OCI-LY7 (cell line): Measurements from ENCODE around the gene FIGN. TPM values are rescaled to one million over a fixed set of nuclear protein-coding genes. Genes with fewer than 3 reads are reported as not detected.

Experiments
- BruUV-seq: library from RNA; stranded (reverse); fragments of 400-500 nt; replicated peaks from 2 replicates; lab custom pipeline; 2021; lab: Mats Ljungman, UMichigan
- CTCF ChIA-PET: fragments of 300-600 bp; sonication (Branson Sonifier 250); formaldehyde crosslinking; loops from one replicate; lab custom pipeline; 2022; ENCODE audit warnings: antibody characterized with exemption; ENCODE audit not compliant: unreplicated experiment; lab: Charles Lee
- POLR2A ChIA-PET: fragments of 300-600 bp; sonication (Branson Sonifier 250); formaldehyde crosslinking; loops from one replicate; lab custom pipeline; 2022; ENCODE audit warnings: antibody characterized with exemption; lab: Charles Lee
- DNase-seq: peaks from one replicate; pipeline ENCODE4 v3.0.0-alpha.2; 2015; ENCODE audit warnings: low spot score
- H2AFZ ChIP-seq: fragments of 200-600 bp; sonication (generic), shearing (Covaris generic); 2 replicates; pipeline ENCODE4 v1.6.1; 2014; ENCODE audit warnings: mild to moderate bottlenecking, antibody characterized with exemption, low read length, moderate library complexity
- H3K27ac ChIP-seq: fragments of 200-600 bp; sonication (generic); 2 replicates; pipeline ENCODE4 v1.5.1; 2014; ENCODE audit warnings: mixed run types, low read depth, mild to moderate bottlenecking, moderate library complexity, low read length, inconsistent platforms; ENCODE audit not compliant: poor library complexity, severe bottlenecking
- H3K36me3 ChIP-seq: fragments of 200-600 bp; sonication (generic); 2 replicates; pipeline ENCODE4 v1.6.1; 2014; ENCODE audit warnings: mild to moderate bottlenecking, antibody characterized with exemption, low read length, moderate library complexity, mixed read lengths; ENCODE audit not compliant: insufficient read depth
- H3K4me1 ChIP-seq: fragments of 200-600 bp; sonication (generic); 2 replicates; pipeline ENCODE4 v1.5.1; 2014; ENCODE audit warnings: mild to moderate bottlenecking, low read length; ENCODE audit not compliant: insufficient read depth, poor library complexity, severe bottlenecking
- H3K4me2 ChIP-seq: fragments of 200-600 bp; sonication (generic); 2 replicates; pipeline ENCODE4 v1.6.1; 2014; ENCODE audit warnings: mild to moderate bottlenecking, low read length
- H3K4me3 ChIP-seq: fragments of 200-600 bp; sonication (generic); 2 replicates; pipeline ENCODE4 v1.5.1; 2014; ENCODE audit warnings: mild to moderate bottlenecking, low read depth, low read length; ENCODE audit not compliant: poor library complexity, severe bottlenecking
- H3K79me2 ChIP-seq: fragments of 200-600 bp; sonication (generic); 2 replicates; pipeline ENCODE4 v1.6.1; 2016; ENCODE audit warnings: low read depth, mild to moderate bottlenecking, low read length, moderate library complexity, mixed read lengths; ENCODE audit not compliant: insufficient read depth
- H3K9me2 ChIP-seq: fragments of 200-600 bp; sonication (generic); 2 replicates; pipeline ENCODE4 v1.6.1; 2016; ENCODE audit warnings: mild to moderate bottlenecking, low read length, mixed read lengths; ENCODE audit not compliant: insufficient read depth
- H3K9me3 ChIP-seq: fragments of 200-600 bp; sonication (generic); 2 replicates; pipeline ENCODE4 v1.6.1; 2014; ENCODE audit warnings: mild to moderate bottlenecking, mixed run types, low read length, mixed read lengths
- H4K20me1 ChIP-seq: fragments of 200-600 bp; sonication (generic); 2 replicates; pipeline ENCODE4 v1.6.1; 2014; ENCODE audit warnings: mild to moderate bottlenecking, antibody characterized with exemption, low read length, moderate library complexity, mixed read lengths; ENCODE audit not compliant: insufficient read depth
- CTCF ChIP-seq: fragments of 200-600 bp; sonication (generic); conservative IDR thresholded peaks from 2 replicates; pipeline ENCODE4 v1.5.1; 2014; ENCODE audit warnings: mild to moderate bottlenecking, antibody characterized with exemption, low read length, moderate library complexity, mixed read lengths
- EZH2phosphoT487 ChIP-seq: fragments of 200-600 bp; sonication (generic); IDR thresholded peaks from 2 replicates; pipeline ENCODE4 v1.6.1; 2018; ENCODE audit warnings: low read depth, borderline replicate concordance, mild to moderate bottlenecking, mixed run types, antibody characterized with exemption, low read length, moderate library complexity, mixed read lengths
- intact Hi-C: fragments of 100-400 bp; cut with micrococcal nuclease; formaldehyde crosslinking; loops from one replicate; pipeline ENCODE4 v1.10.0; 2022; ENCODE audit not compliant: unreplicated experiment
- total RNA-seq, 2 experiments: library from RNA; depleted of rRNA in 1 of 2; stranded (reverse); fragments of >200 nt in 1 of 2; shearing (Covaris generic) in 1 of 2; gene quantifications; 2 replicates each; pipeline ENCODE4 v1.2.3, GENCODE V29; 2014 to 2022

FIGN gene
- total RNA-seq, 2 experiments from 2014 or later, result not detected

DNA sequence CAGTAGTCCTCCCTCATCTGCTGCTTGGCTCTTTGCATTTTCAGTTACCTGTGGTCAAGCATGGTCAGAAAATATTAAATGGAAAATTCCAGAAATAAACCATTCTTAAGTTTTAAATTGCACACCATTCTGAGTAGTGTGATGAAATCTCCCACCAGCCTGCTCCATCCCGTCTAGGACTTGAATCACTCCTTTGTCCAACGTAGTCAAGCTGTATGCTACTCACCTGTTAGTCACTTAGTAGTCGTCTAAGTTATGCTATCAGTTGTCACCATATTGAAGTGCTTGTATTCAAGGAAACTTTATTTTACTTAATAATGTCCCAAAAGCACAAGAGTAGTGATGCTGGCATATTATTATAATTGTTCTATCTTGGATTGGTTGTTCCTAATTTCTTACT, 172.5 kb downstream of the FIGN start:
- POLR2A ChIA-PET, result no interaction called here
- H3K4me2 ChIP-seq, result no peak overlapping the region
- TF ChIP-seq EZH2phosphoT487 (no peak), CTCF (no peak)
- H3K9me3 ChIP-seq, result no peaks in the 10 kb centered on the region
- CTCF ChIA-PET, result no interaction called here
- DNase-seq, result no peak
- no peak overlapping the region for H3K27ac ChIP-seq
- intact Hi-C loops, result no loop called here
- H3K4me3 ChIP-seq, result no peak overlapping the region
- H2AFZ ChIP-seq, result no peak overlapping the region
- no peaks in the 10 kb centered on the region for H4K20me1 ChIP-seq
- H3K36me3 ChIP-seq, result no peaks in the 10 kb centered on the region
- H3K79me2 ChIP-seq, result no peaks in the 10 kb centered on the region
- H3K4me1 ChIP-seq, result no peaks in the 10 kb centered on the region
- no peaks in the 10 kb centered on the region for H3K9me2 ChIP-seq
- BruUV-seq, result no TSS peak

DNA sequence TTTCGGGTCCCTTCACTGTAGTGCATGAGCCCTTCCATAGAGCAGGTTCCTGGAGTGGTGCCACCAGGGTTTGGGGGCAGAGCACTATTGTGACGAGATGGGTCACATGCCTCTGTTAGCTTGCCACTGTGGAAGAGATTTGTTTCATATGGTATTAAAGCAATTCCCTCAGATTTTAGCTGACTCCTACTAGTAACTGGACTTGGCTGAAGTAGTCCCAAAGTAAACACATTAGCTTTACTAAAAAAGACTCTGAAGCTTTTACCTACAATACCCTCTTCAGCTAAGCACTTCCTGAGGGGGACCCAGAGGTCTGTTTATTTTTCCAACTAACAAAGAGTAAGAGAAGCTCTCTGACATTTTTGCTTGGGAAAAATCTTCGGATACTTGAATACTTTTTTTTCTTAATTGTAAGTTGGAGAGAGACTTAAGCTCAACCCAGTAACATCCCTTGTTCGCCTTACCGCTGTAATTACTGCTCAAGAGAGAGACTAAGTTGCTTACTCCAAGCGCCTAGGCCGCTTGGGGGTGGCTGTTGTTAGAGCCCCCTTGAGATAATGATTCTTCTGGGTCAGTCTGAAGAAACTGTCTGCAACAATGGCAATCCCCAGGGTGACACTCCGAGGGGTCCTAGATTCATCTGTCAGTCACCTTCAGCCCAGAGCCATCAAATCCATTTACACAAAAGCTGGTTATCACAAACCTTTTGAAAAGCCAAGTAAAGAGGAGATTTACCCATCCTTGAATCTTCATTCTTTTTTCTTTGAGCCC, 177.4 kb downstream of the FIGN start:
- DNase-seq, result no peak
- H3K36me3 ChIP-seq, result no peaks in the 10 kb centered on the region
- BruUV-seq, result no TSS peak
- H3K79me2 ChIP-seq, result no peaks in the 10 kb centered on the region
- TF ChIP-seq EZH2phosphoT487 (no peak), CTCF (no peak)
- ChIA-PET POLR2A (interaction anchor here (0.8 to 0.9 kb wide), 2 partner anchors 10 to 116 kb away, joined by 3 read pairs; no protein-coding TSS in a partner anchor), CTCF (no interaction called here)
- intact Hi-C loops, result no loop called here
- no peaks in the 10 kb centered on the region for H3K4me1 ChIP-seq
- no peaks in the 10 kb centered on the region for H3K9me3 ChIP-seq
- no peaks in the 10 kb centered on the region for H3K9me2 ChIP-seq
- H4K20me1 ChIP-seq, result no peaks in the 10 kb centered on the region
- H3K27ac ChIP-seq, result no peak overlapping the region
- no peak overlapping the region for H3K4me3 ChIP-seq
- no peak overlapping the region for H2AFZ ChIP-seq
- H3K4me2 ChIP-seq, result no peak overlapping the region

DNA sequence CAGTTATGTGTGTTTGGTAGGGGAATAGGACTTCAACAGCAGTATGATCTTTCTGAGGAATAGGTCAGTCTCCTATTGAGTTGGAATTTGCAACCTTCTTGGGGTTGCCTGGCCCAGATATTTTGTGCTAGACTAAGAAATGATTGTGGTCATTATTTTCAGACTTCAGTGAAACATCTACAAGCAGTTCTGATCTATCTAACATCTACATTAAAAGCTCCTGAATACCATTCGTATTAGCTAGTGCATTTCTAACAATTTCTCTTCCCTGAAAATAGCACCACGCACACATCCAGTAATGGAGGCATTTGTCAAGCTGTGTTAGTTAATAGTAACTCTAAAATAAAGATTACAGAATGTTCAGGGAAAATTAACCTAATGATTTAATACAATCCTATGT, 179.3 kb downstream of the FIGN start:
- TF ChIP-seq EZH2phosphoT487, result no peak
- no peak for TF ChIP-seq CTCF
- no TSS peak for BruUV-seq
- ChIA-PET CTCF (no interaction called here), POLR2A (interaction anchor here (0.6 to 1.6 kb wide), 2 partner anchors 12 to 186 kb away, joined by 3 to 5 read pairs; no protein-coding TSS in a partner anchor)
- Histone ChIP-seq H3K4me2 (no peak overlapping the region), H3K4me3 (no peak overlapping the region), H3K27ac (no peak overlapping the region), H2AFZ (no peak overlapping the region), H3K36me3 (no peaks in the 10 kb centered on the region), H3K9me3 (no peaks in the 10 kb centered on the region), H3K9me2 (no peaks in the 10 kb centered on the region), H4K20me1 (no peaks in the 10 kb centered on the region), H3K79me2 (no peaks in the 10 kb centered on the region), H3K4me1 (no peaks in the 10 kb centered on the region)
- intact Hi-C loops, result no loop called here
- DNase-seq, result no peak
